Measurements from ENCODE around the gene SLC25A47. TPM values are rescaled to one million over a fixed set of nuclear protein-coding genes. Genes with fewer than 3 reads are reported as not detected.

SLC25A47 gene
- total RNA-seq, 1 experiment from 2014 or later = 0.13 TPM

DNA sequence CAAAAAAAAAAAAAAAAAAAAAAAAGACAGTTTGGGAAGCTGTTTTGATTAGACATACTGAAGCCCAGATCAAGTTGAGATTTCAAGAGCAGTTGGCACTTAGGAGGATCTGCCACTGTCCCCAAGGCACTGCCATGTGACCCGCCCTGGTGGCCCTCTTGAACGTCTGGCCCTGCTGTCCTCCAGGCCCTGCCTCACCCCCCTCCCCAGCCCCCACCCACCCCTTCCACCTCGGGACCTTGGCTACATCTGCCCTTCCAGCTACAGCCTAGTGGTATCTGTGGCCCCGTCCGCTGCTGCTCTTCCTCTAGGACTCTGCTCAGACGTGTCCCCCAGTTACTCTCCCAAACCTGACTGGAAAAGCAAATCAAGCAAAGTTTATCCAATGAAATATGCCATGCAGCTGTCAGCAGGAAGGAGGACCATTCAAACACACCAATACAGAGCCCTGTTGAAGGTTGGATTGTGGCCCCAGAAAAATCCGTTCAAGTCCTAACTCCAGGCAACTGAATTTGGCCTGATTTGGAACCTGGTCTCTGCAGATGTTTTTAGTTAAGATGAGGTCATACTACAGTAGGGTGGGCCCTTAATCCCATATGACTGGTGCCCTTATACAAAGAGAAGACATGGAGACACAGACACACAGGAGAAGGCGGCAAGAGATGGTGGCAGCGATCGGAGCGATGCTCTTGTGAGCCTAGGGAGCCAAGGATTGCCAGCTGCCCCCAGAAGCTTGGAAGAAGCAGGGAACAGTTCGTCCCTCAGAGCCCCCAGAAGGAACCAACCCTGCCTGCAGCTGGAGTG lies 34.6 kb upstream of the SLC25A47 start:
- H3K27ac Mint-ChIP-seq = peak overlapping the region in 2 of 3 experiments; percentile 43 to 75; a peak in 4 of 7 replicates
- Histone ChIP-seq H2BK120ac (ENCODE audit: low read depth, low read length, poor library complexity, severe bottlenecking) (no peak overlapping the region), H3K18ac (ENCODE audit: insufficient read length, low read depth, low read length) (no peak overlapping the region)

More for the DNA sequence above, 34.6 kb upstream of the SLC25A47 start:
- H3K4me1 ChIP-seq (ENCODE audit: insufficient read depth, low read length) = no peaks in the 10 kb centered on the region; the same call in 1 of the 2 replicates
- H2AFZ ChIP-seq (ENCODE audit: low read length) = no peak overlapping the region
- no peaks in the 10 kb centered on the region for H3K79me2 ChIP-seq (ENCODE audit: insufficient read depth, low read length)
- no peak overlapping the region for H3K4me2 ChIP-seq (ENCODE audit: insufficient read depth, insufficient read length, low read length)
- H3K23me2 ChIP-seq (ENCODE audit: insufficient read length, low read depth, low read length, poor library complexity, severe bottlenecking) = no peaks in the 10 kb centered on the region
- no peak overlapping the region for H3K9ac ChIP-seq (ENCODE audit: extremely low read depth, insufficient read length, low read length)
- Mint-ChIP-seq H3K36me3 (ENCODE audit: insufficient read depth in 1 of 3, low read depth in 3 of 3) (peaks cover 3 to 43% (median 37%) of the 10 kb centered on the region in 3 experiments; a peak in 6 of 7 replicates), H3K9me3 (no peaks in the 10 kb centered on the region), H3K27me3 (ENCODE audit: low read depth) (no peaks in the 10 kb centered on the region), H3K4me3 (no peak overlapping the region), H3K4me1 (peaks cover 23 to 32% of the 10 kb centered on the region in 2 experiments)
- no peak for DNase-seq
- TF ChIP-seq, protein P1, sequence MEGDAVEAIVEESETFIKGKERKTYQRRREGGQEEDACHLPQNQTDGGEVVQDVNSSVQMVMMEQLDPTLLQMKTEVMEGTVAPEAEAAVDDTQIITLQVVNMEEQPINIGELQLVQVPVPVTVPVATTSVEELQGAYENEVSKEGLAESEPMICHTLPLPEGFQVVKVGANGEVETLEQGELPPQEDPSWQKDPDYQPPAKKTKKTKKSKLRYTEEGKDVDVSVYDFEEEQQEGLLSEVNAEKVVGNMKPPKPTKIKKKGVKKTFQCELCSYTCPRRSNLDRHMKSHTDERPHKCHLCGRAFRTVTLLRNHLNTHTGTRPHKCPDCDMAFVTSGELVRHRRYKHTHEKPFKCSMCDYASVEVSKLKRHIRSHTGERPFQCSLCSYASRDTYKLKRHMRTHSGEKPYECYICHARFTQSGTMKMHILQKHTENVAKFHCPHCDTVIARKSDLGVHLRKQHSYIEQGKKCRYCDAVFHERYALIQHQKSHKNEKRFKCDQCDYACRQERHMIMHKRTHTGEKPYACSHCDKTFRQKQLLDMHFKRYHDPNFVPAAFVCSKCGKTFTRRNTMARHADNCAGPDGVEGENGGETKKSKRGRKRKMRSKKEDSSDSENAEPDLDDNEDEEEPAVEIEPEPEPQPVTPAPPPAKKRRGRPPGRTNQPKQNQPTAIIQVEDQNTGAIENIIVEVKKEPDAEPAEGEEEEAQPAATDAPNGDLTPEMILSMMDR (conservative IDR thresholded peaks at IDR 0.05) = no peak
- no peaks in the 10 kb centered on the region for H3K79me1 ChIP-seq (ENCODE audit: insufficient read depth, low read depth, low read length, poor library complexity, severe bottlenecking)
- no peak overlapping the region for H3K4ac ChIP-seq (ENCODE audit: low read depth, low read length)
- no peak overlapping the region for H4K91ac ChIP-seq (ENCODE audit: insufficient read length, low read depth, low read length)
- no peak overlapping the region for H4K5ac ChIP-seq (ENCODE audit: insufficient read length, low read depth, low read length)
- H2BK5ac ChIP-seq (ENCODE audit: insufficient read length, low read length) = no peak overlapping the region
- H2BK12ac ChIP-seq (ENCODE audit: insufficient read length, low read depth, low read length) = no peak overlapping the region
- no peaks in the 10 kb centered on the region for H3K27me3 ChIP-seq (ENCODE audit: insufficient read depth, low read length)
- H2BK20ac ChIP-seq (ENCODE audit: low read depth, low read length, poor library complexity, severe bottlenecking) = no peak overlapping the region
- H2AK5ac ChIP-seq (ENCODE audit: insufficient read length, low read length) = no peak overlapping the region
- no peak overlapping the region for H4K8ac ChIP-seq (replicated peaks; ENCODE audit: insufficient read length, low read depth, low read length)
- WGBS (ENCODE audit: extremely low coverage, insufficient read length, low lambda C conversion rate) = no CpG with 5 or more reads among the region's 12 CpGs
- no peaks in the 10 kb centered on the region for H4K20me1 ChIP-seq (ENCODE audit: control insufficient read depth, insufficient read depth, insufficient read length)
- no peak overlapping the region for H3K14ac ChIP-seq (ENCODE audit: insufficient read depth, low read length)
- H3K27ac ChIP-seq (ENCODE audit: insufficient read length, low read depth, low read length) = no peak overlapping the region
- H3K56ac ChIP-seq (ENCODE audit: insufficient read length, low read depth, low read length) = no peak overlapping the region
- H2BK15ac ChIP-seq (ENCODE audit: low read depth, low read length) = no peak overlapping the region
- no peak overlapping the region for H3K23ac ChIP-seq (ENCODE audit: insufficient read length, low read depth, low read length)
- no peak overlapping the region for H3T11ph ChIP-seq (ENCODE audit: low read length)
- H3K9me3 ChIP-seq (ENCODE audit: control insufficient read depth, low read depth, low read length) = no peaks in the 10 kb centered on the region
